H54 (cell line): Measurements from ENCODE around the gene ZNF536.

ENCODE experiments used
- DNase-seq: peaks from one replicate; pipeline ENCODE4 v3.0.0; 2011; ENCODE audit warnings: low spot score, mixed read lengths; ENCODE audit not compliant: insufficient read length
- FAIRE-seq: peaks from 3 replicates; lab custom pipeline; 2011; peaks lifted over from hg19 to GRCh38; lab: Jason Lieb, UNC
- POLR2A ChIP-seq: IDR thresholded peaks from 2 replicates; pipeline ENCODE4 v1.6.1; 2011; ENCODE audit warnings: low read depth, mild to moderate bottlenecking, low read length

The ZNF536 gene

GRCh38 chr19:30590596-30591229, 218.5 kb downstream of the ZNF536 start:
- TF ChIP-seq POLR2A: no peak
- DNase-seq (no peak), FAIRE-seq (no peak)

- no peak for DNase-seq
- TF ChIP-seq POLR2A: no peak
- FAIRE-seq: no peak
These were observed 221.2 kb downstream of the ZNF536 start for GRCh38 chr19:30593356-30593755.

- no peak for TF ChIP-seq POLR2A
- no peak for FAIRE-seq
- no peak for DNase-seq
These were observed 222.0 kb downstream of the ZNF536 start for GRCh38 chr19:30593975-30594745.

GRCh38 chr19:30596268-30596667, 224.1 kb downstream of the ZNF536 start:
- DNase-seq: no peak
- FAIRE-seq: no peak
- TF ChIP-seq POLR2A: no peak

GRCh38 chr19:30596813-30597399, 224.7 kb downstream of the ZNF536 start:
- DNase-seq: no peak
- no peak for TF ChIP-seq POLR2A
- no peak for FAIRE-seq

- DNase-seq (no peak), FAIRE-seq (no peak)
- TF ChIP-seq POLR2A: no peak
These were observed 226.5 kb downstream of the ZNF536 start for GRCh38 chr19:30598688-30599087.

- FAIRE-seq (no peak), DNase-seq (no peak)
- no peak for TF ChIP-seq POLR2A
These were observed 230.6 kb downstream of the ZNF536 start for GRCh38 chr19:30602661-30603350.

- DNase-seq: no peak
- no peak for TF ChIP-seq POLR2A
- no peak for FAIRE-seq
These were observed 232.5 kb downstream of the ZNF536 start for GRCh38 chr19:30604657-30605056.

- no peak for DNase-seq
- no peak for FAIRE-seq
- TF ChIP-seq POLR2A: no peak
These were observed 233.1 kb downstream of the ZNF536 start for GRCh38 chr19:30605333-30605732.

- DNase-seq (no peak), FAIRE-seq (no peak)
These were observed 234.2 kb downstream of the ZNF536 start for GRCh38 chr19:30606114-30607050.

More at GRCh38 chr19:30606114-30607050, 234.2 kb downstream of the ZNF536 start:
- TF ChIP-seq POLR2A: no peak
